Glutamatergic neuron (in vitro differentiated cells): ENCODE measurements around the gene ITPR1. TPM values are rescaled to one million over a fixed set of nuclear protein-coding genes. Genes with fewer than 3 reads are reported as not detected.

Source experiments
- DNase-seq: peaks from one replicate; pipeline ENCODE4 v3.0.0; 2022
- H3K27ac Mint-ChIP-seq: one replicate; pipeline ENCODE4 v1.8.0; 2020; ENCODE audit warnings: mild to moderate bottlenecking, mixed read lengths, inconsistent platforms; ENCODE audit not compliant: unreplicated experiment
- H3K27me3 Mint-ChIP-seq: one replicate; pipeline ENCODE4 v1.8.0; 2020; ENCODE audit warnings: mild to moderate bottlenecking, moderate library complexity, mixed read lengths, inconsistent platforms; ENCODE audit not compliant: unreplicated experiment
- H3K36me3 Mint-ChIP-seq: one replicate; pipeline ENCODE4 v1.8.0; 2020; ENCODE audit warnings: mild to moderate bottlenecking, mixed read lengths, inconsistent platforms; ENCODE audit not compliant: unreplicated experiment
- H3K4me1 Mint-ChIP-seq: one replicate; pipeline ENCODE4 v1.8.0; 2020; ENCODE audit warnings: mild to moderate bottlenecking, low read depth, mixed read lengths, inconsistent platforms; ENCODE audit not compliant: unreplicated experiment
- H3K4me3 Mint-ChIP-seq: one replicate; pipeline ENCODE4 v1.8.0; 2020; ENCODE audit warnings: mild to moderate bottlenecking, mixed read lengths, inconsistent platforms; ENCODE audit not compliant: unreplicated experiment
- H3K9me3 Mint-ChIP-seq: one replicate; pipeline ENCODE4 v1.8.0; 2020; ENCODE audit warnings: mild to moderate bottlenecking, moderate library complexity, mixed read lengths, inconsistent platforms; ENCODE audit not compliant: unreplicated experiment
- total RNA-seq: library from RNA; stranded (reverse); fragmentation: NEBNext Ultra II Directional; extraction: Animal tissue kit (Norgen Biotek cat#: 25700); gene quantifications from one replicate; pipeline ENCODE4 v1.2.1, GENCODE V29; 2021; ENCODE audit not compliant: unreplicated experiment
- TF ChIP-seq, protein P1 (sequence below): fragments of 200-600 bp; sonication (generic); IDR thresholded peaks from one replicate; pipeline ENCODE4 v1.5.0; 2021; ENCODE audit not compliant: partially characterized antibody, unreplicated experiment

The ITPR1 gene
- total RNA-seq, 1 donor from 2014 or later = 6.9 TPM

- Mint-ChIP-seq H3K4me1 (no peaks in the 10 kb centered on the region), H3K9me3 (peaks cover 4% of the 10 kb centered on the region), H3K4me3 (no peak overlapping the region), H3K27me3 (peaks cover 1% of the 10 kb centered on the region), H3K27ac (no peak overlapping the region), H3K36me3 (no peaks in the 10 kb centered on the region)
- no peak for DNase-seq
- TF ChIP-seq, protein P1, sequence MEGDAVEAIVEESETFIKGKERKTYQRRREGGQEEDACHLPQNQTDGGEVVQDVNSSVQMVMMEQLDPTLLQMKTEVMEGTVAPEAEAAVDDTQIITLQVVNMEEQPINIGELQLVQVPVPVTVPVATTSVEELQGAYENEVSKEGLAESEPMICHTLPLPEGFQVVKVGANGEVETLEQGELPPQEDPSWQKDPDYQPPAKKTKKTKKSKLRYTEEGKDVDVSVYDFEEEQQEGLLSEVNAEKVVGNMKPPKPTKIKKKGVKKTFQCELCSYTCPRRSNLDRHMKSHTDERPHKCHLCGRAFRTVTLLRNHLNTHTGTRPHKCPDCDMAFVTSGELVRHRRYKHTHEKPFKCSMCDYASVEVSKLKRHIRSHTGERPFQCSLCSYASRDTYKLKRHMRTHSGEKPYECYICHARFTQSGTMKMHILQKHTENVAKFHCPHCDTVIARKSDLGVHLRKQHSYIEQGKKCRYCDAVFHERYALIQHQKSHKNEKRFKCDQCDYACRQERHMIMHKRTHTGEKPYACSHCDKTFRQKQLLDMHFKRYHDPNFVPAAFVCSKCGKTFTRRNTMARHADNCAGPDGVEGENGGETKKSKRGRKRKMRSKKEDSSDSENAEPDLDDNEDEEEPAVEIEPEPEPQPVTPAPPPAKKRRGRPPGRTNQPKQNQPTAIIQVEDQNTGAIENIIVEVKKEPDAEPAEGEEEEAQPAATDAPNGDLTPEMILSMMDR = no peak
Measured at GRCh38 chr3:4856564-4856963, 363.4 kb downstream of the ITPR1 start.

DNA sequence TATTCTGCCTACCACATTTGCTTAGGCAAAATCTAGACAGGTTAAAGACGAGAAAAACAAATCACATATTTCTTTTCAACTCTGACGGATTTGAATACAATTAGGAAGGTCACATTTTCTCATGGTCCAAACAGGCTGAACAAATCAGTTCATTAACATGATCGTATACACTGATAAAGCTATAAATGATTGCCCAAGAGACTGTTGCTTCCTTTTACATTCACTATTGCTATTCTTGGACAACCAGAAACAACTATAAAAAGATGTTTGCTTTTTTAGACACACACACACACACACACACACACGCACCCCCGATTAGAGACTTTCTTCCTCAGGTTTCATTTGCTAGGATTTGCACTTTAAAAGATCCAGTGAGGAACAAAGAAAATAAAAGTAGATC, 363.8 kb downstream of the ITPR1 start:
- Mint-ChIP-seq H3K27me3 (peaks cover 1% of the 10 kb centered on the region), H3K27ac (no peak overlapping the region), H3K9me3 (peaks cover 4% of the 10 kb centered on the region), H3K36me3 (no peaks in the 10 kb centered on the region), H3K4me1 (no peaks in the 10 kb centered on the region), H3K4me3 (no peak overlapping the region)
- TF ChIP-seq, protein P1 = no peak
- no peak for DNase-seq

GRCh38 chr3:4859788-4860187, 366.6 kb downstream of the ITPR1 start:
- Mint-ChIP-seq H3K9me3 (peaks cover 4% of the 10 kb centered on the region), H3K27ac (no peak overlapping the region), H3K4me3 (no peak overlapping the region), H3K36me3 (no peaks in the 10 kb centered on the region), H3K4me1 (no peaks in the 10 kb centered on the region), H3K27me3 (peaks cover 1% of the 10 kb centered on the region)
- TF ChIP-seq, protein P1 = no peak
- DNase-seq = no peak

DNA sequence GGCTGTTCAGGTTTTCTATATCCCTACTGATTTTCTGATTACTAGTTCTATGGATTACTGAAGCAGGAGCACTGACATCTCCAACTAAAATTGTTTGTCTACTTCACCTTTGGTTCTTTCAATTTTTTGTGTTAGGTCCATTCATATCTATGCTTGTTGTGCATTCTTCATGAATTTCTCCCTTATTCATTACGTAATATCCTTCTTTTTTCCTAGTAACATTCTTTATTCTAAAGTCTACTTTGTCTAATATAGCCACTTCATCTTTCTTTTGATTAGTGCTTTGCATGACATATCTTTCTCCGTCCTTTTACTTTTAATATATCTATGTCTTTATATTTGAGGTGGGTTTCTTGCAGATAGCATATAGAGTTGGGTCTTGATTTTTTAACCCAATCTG, 369.8 kb downstream of the ITPR1 start:
- TF ChIP-seq, protein P1 = no peak
- Mint-ChIP-seq H3K4me1 (no peaks in the 10 kb centered on the region), H3K4me3 (no peak overlapping the region), H3K36me3 (no peaks in the 10 kb centered on the region), H3K27ac (no peak overlapping the region), H3K27me3 (no peaks in the 10 kb centered on the region), H3K9me3 (peaks cover 2% of the 10 kb centered on the region)
- DNase-seq = no peak

- Mint-ChIP-seq H3K4me1 (no peaks in the 10 kb centered on the region), H3K27ac (no peak overlapping the region), H3K36me3 (no peaks in the 10 kb centered on the region)
Measured at GRCh38 chr3:4864503-4864902, 371.4 kb downstream of the ITPR1 start.

More at GRCh38 chr3:4864503-4864902, 371.4 kb downstream of the ITPR1 start:
- DNase-seq = no peak
- H3K4me3 Mint-ChIP-seq = no peak overlapping the region
- TF ChIP-seq, protein P1 = no peak
- no peaks in the 10 kb centered on the region for H3K27me3 Mint-ChIP-seq
- H3K9me3 Mint-ChIP-seq = peaks cover 4% of the 10 kb centered on the region
